GM12878 (cell line): ENCODE measurements around the gene ZNF581. TPM values are rescaled to one million over a fixed set of nuclear protein-coding genes. Genes with fewer than 3 reads are reported as not detected.

Experiments
- CBFB ChIP-seq: IDR thresholded peaks from 2 replicates; pipeline ENCODE4 v1.6.1; 2016; ENCODE audit warnings: antibody characterized with exemption, low read depth
- CHD2 ChIP-seq: IDR thresholded peaks from 2 replicates; pipeline ENCODE4 v1.6.1; 2011; ENCODE audit warnings: low read depth, low read length, improper control_type of control experiment, borderline replicate concordance
- EGR1 ChIP-seq, 2 experiments: IDR thresholded peaks; 1 replicate in 1 of 2; 2 replicates in 1 of 2; pipeline ENCODE4 v1.6.1; 2011 to 2012; ENCODE audit warnings: low read depth in 2 of 2, low read length in 2 of 2, borderline replicate concordance in 1 of 2, mild to moderate bottlenecking in 1 of 2, moderate library complexity in 1 of 2
- ESRRA ChIP-seq: IDR thresholded peaks from 2 replicates; pipeline ENCODE4 v1.6.1; 2012; ENCODE audit warnings: mild to moderate bottlenecking, low read length, improper control_type of control experiment
- FOS ChIP-seq: IDR thresholded peaks from 3 replicates; pipeline ENCODE4 v1.6.1; 2011; ENCODE audit warnings: borderline replicate concordance; ENCODE audit not compliant: insufficient read length; ENCODE audit errors: extremely low read depth
- GABPA ChIP-seq: IDR thresholded peaks from 2 replicates; pipeline ENCODE4 v1.6.1; 2014; ENCODE audit warnings: antibody characterized with exemption, low read depth, mild to moderate bottlenecking, inconsistent platforms
- KAT2A ChIP-seq: conservative IDR thresholded peaks from 2 replicates; pipeline ENCODE4 v1.6.1; 2011; ENCODE audit warnings: low read depth, low read length; ENCODE audit not compliant: control insufficient read depth
- KDM1A ChIP-seq: fragments of 200-600 bp; sonication (generic); IDR thresholded peaks from 2 replicates; pipeline ENCODE4 v1.6.1; 2016; ENCODE audit warnings: borderline replicate concordance
- MTA2 ChIP-seq: fragments of 450-650 bp; IDR thresholded peaks from 2 replicates; pipeline ENCODE4 v1.6.1; 2016; ENCODE audit warnings: low read depth, mild to moderate bottlenecking, moderate library complexity
- NFIC ChIP-seq: IDR thresholded peaks from 2 replicates; pipeline ENCODE4 v1.6.1; 2012; ENCODE audit warnings: low read depth, mild to moderate bottlenecking, inconsistent platforms, low read length, moderate library complexity
- NFXL1 ChIP-seq: fragments of 450-650 bp; IDR thresholded peaks from 2 replicates; pipeline ENCODE4 v1.6.1; 2017; ENCODE audit warnings: antibody characterized with exemption, mild to moderate bottlenecking, borderline replicate concordance
- NR2C2 ChIP-seq: IDR thresholded peaks from 2 replicates; pipeline ENCODE4 v1.6.1; 2011; ENCODE audit warnings: borderline replicate concordance, low read depth; ENCODE audit not compliant: control insufficient read depth, insufficient read length
- NR2F1 ChIP-seq: fragments of 450-650 bp; conservative IDR thresholded peaks from 2 replicates; pipeline ENCODE4 v1.6.1; 2017; ENCODE audit warnings: mild to moderate bottlenecking
- RCOR1 ChIP-seq: conservative IDR thresholded peaks from 2 replicates; pipeline ENCODE4 v1.6.1; 2012; ENCODE audit warnings: low read depth, low read length, improper control_type of control experiment
- RELA ChIP-seq: fragments of 450-650 bp; IDR thresholded peaks from 2 replicates; pipeline ENCODE4 v1.8.0; 2014; ENCODE audit warnings: borderline replicate concordance; ENCODE audit not compliant: partially characterized antibody
- ZBED1 ChIP-seq: IDR thresholded peaks from 2 replicates; pipeline ENCODE4 v1.6.1; 2016; ENCODE audit warnings: borderline replicate concordance
- ZNF217 ChIP-seq: fragments of 450-650 bp; IDR thresholded peaks from 2 replicates; pipeline ENCODE4 v1.6.1; 2017; ENCODE audit warnings: antibody characterized with exemption, mild to moderate bottlenecking
- polyA plus RNA-seq, 11 experiments: library from polyadenylated mRNA; depleted of rRNA in 4 of 11; unstranded in 6 of 11; stranded (reverse) in 5 of 11; fragments of >200 nt; fragmentation: Nextera tagmentation in 4 of 11; fragmentation: Illumina TruSeq in 1 of 11; extraction: Ambion mirVana in 4 of 11; extraction: Trizol in 1 of 11; gene quantifications; 1 replicate in 1 of 11; 2 replicates in 10 of 11; pipeline versions ENCODE4 v1.2.1 to v1.2.3, GENCODE V29; 2011 to 2016; ENCODE audit warnings: inconsistent platforms in 2 of 11, missing spikeins in 2 of 11, low read depth in 1 of 11
- total RNA-seq, 4 experiments: library from RNA; depleted of rRNA in 3 of 4; stranded (reverse); fragments of >200 nt in 3 of 4; fragmentation: Illumina TruSeq in 1 of 4; extraction: Trizol in 1 of 4; gene quantifications; 2 replicates each; pipeline versions ENCODE4 v1.2.1 to v1.2.3, GENCODE V29; 2013 to 2021
- TF ChIP-seq, protein P1 (sequence below): fragments of 450-650 bp; IDR thresholded peaks from 2 replicates; pipeline ENCODE4 v1.6.1; 2017; ENCODE audit warnings: mild to moderate bottlenecking, moderate library complexity
- TF ChIP-seq, protein P2 (sequence below): fragments of 450-650 bp; IDR thresholded peaks from 2 replicates; pipeline ENCODE4 v1.6.1; 2017; ENCODE audit warnings: low read depth, mild to moderate bottlenecking, moderate library complexity
- TF ChIP-seq, protein P3 (sequence below): fragments of 450-650 bp; IDR thresholded peaks from 2 replicates; pipeline ENCODE4 v1.6.1; 2017; ENCODE audit warnings: mild to moderate bottlenecking, low read depth, inconsistent platforms; ENCODE audit not compliant: poor library complexity, severe bottlenecking
- TF ChIP-seq, protein P4 (sequence below): IDR thresholded peaks from 2 replicates; pipeline ENCODE4 v1.6.1; 2011; ENCODE audit warnings: mild to moderate bottlenecking, low read depth, low read length, moderate library complexity; ENCODE audit not compliant: insufficient replicate concordance

The ZNF581 gene
- total and polyA plus RNA-seq, 10 of the 15 experiments (the other 5 are each of a cell fraction or from before 2014, with no cell fraction given): 4.7 to 45.4 (median 22.2) TPM

DNA sequence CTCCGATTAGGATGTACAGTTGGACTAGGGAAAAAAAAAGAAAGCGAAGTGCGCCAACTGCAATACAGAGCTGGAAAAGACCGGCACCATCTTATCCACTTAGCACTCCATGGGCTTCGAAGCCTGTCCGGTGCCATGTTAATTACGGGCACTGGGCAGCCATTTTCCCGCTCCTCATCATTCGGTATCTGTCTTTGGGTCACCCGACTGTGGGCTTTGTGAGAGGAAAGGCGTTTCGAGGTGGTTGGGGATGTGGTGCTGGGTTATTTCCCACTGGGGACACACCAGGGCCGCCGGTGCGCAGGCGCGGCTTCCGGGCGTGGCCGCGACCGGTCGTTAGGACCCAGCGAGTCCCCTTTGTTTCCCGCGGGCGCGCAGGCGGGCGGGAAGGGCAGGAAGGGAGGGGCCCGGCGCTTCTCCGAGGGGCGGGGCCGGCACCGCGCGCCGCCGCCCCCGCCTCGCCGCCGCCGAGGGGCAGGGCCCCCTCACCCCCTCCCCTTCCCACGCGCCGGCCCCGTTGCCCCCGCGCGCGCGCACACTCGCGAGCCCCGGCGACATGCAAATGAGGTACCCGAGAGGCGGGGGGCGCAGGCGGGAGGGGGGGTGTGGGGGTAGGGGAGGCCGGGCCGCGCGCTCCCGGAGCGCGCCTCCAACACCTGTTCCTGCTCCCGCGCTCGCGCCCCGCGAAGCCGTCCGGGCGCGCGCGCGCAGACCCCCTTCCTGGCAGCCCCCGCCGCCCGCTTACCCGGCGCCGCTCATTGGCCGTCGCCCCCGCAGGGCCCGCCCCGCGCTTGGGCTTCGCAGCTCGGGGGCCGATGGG, 43.4 kb upstream of the ZNF581 start, which contains the start of gene ZNF524 (continued):
- TF ChIP-seq NR2C2: no peak
- TF ChIP-seq, protein P1, sequence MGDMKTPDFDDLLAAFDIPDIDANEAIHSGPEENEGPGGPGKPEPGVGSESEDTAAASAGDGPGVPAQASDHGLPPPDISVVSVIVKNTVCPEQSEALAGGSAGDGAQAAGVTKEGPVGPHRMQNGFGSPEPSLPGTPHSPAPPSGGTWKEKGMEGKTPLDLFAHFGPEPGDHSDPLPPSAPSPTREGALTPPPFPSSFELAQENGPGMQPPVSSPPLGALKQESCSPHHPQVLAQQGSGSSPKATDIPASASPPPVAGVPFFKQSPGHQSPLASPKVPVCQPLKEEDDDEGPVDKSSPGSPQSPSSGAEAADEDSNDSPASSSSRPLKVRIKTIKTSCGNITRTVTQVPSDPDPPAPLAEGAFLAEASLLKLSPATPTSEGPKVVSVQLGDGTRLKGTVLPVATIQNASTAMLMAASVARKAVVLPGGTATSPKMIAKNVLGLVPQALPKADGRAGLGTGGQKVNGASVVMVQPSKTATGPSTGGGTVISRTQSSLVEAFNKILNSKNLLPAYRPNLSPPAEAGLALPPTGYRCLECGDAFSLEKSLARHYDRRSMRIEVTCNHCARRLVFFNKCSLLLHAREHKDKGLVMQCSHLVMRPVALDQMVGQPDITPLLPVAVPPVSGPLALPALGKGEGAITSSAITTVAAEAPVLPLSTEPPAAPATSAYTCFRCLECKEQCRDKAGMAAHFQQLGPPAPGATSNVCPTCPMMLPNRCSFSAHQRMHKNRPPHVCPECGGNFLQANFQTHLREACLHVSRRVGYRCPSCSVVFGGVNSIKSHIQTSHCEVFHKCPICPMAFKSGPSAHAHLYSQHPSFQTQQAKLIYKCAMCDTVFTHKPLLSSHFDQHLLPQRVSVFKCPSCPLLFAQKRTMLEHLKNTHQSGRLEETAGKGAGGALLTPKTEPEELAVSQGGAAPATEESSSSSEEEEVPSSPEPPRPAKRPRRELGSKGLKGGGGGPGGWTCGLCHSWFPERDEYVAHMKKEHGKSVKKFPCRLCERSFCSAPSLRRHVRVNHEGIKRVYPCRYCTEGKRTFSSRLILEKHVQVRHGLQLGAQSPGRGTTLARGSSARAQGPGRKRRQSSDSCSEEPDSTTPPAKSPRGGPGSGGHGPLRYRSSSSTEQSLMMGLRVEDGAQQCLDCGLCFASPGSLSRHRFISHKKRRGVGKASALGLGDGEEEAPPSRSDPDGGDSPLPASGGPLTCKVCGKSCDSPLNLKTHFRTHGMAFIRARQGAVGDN: no peak
- TF ChIP-seq MTA2: no peak
- 0 out of 2 replicates have a peak, but pooled peaks have one; percentile 42 for TF ChIP-seq NR2F1
- TF ChIP-seq NFIC: no peak
- TF ChIP-seq ZNF217: no peak
- 0 out of 2 replicates have a peak, but pooled peaks have one; percentile 47 for TF ChIP-seq ZBED1
- TF ChIP-seq CHD2: peak; percentile 46; the same call in 1 of the 2 replicates
- TF ChIP-seq, protein P2, sequence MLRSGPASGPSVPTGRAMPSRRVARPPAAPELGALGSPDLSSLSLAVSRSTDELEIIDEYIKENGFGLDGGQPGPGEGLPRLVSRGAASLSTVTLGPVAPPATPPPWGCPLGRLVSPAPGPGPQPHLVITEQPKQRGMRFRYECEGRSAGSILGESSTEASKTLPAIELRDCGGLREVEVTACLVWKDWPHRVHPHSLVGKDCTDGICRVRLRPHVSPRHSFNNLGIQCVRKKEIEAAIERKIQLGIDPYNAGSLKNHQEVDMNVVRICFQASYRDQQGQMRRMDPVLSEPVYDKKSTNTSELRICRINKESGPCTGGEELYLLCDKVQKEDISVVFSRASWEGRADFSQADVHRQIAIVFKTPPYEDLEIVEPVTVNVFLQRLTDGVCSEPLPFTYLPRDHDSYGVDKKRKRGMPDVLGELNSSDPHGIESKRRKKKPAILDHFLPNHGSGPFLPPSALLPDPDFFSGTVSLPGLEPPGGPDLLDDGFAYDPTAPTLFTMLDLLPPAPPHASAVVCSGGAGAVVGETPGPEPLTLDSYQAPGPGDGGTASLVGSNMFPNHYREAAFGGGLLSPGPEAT: peak; percentile 97
- TF ChIP-seq RELA: peak; percentile 40
- TF ChIP-seq KAT2A: no peak
- TF ChIP-seq ESRRA: no peak
- TF ChIP-seq, protein P3, sequence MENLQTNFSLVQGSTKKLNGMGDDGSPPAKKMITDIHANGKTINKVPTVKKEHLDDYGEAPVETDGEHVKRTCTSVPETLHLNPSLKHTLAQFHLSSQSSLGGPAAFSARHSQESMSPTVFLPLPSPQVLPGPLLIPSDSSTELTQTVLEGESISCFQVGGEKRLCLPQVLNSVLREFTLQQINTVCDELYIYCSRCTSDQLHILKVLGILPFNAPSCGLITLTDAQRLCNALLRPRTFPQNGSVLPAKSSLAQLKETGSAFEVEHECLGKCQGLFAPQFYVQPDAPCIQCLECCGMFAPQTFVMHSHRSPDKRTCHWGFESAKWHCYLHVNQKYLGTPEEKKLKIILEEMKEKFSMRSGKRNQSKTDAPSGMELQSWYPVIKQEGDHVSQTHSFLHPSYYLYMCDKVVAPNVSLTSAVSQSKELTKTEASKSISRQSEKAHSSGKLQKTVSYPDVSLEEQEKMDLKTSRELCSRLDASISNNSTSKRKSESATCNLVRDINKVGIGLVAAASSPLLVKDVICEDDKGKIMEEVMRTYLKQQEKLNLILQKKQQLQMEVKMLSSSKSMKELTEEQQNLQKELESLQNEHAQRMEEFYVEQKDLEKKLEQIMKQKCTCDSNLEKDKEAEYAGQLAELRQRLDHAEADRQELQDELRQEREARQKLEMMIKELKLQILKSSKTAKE: no peak
- TF ChIP-seq KDM1A: no peak
- peak in 1 of 2 experiments; percentile 94; a peak in 2 of 3 replicates for TF ChIP-seq EGR1 (IDR thresholded peaks at IDR 0.05; ENCODE audit: borderline replicate concordance in 1 of 2, low read depth in 2 of 2, low read length in 2 of 2)
- TF ChIP-seq, protein P4, sequence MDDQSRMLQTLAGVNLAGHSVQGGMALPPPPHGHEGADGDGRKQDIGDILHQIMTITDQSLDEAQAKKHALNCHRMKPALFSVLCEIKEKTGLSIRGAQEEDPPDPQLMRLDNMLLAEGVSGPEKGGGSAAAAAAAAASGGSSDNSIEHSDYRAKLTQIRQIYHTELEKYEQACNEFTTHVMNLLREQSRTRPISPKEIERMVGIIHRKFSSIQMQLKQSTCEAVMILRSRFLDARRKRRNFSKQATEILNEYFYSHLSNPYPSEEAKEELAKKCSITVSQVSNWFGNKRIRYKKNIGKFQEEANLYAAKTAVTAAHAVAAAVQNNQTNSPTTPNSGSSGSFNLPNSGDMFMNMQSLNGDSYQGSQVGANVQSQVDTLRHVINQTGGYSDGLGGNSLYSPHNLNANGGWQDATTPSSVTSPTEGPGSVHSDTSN: no peak
- no peak for TF ChIP-seq FOS
- TF ChIP-seq NFXL1: no peak
- 0 out of 2 replicates have a peak, but pooled peaks have one; percentile 50 for TF ChIP-seq RCOR1
- no peak for TF ChIP-seq GABPA
- TF ChIP-seq CBFB: 0 out of 2 replicates have a peak, but pooled peaks have one; percentile 33
